ENCODE measurements around the gene RRAS2.
"Not testable (repeated sequence)": the region's sequence is repeated elsewhere in the genome, so short reads cannot be mapped to it uniquely, and the experiment has no call there.

Gene RRAS2

GRCh38 chr11:14371249-14371648 lies 12.3 kb upstream of the RRAS2 start:
- no peak for DNase-seq (ENCODE audit: low spot score)

- no peak for DNase-seq (ENCODE audit: low spot score)
These were observed 11.5 kb upstream of the RRAS2 start for GRCh38 chr11:14370496-14370895.

GRCh38 chr11:14369598-14369997 lies 10.6 kb upstream of the RRAS2 start:
- DNase-seq (ENCODE audit: low spot score): no peak

- peak; percentile 27 for DNase-seq (ENCODE audit: low spot score)
These were observed 8.0 kb upstream of the RRAS2 start for GRCh38 chr11:14366936-14367335.

GRCh38 chr11:14364322-14364721 lies 5.3 kb upstream of the RRAS2 start:
- no peak for DNase-seq (ENCODE audit: low spot score)

GRCh38 chr11:14362611-14363010 lies 3.6 kb upstream of the RRAS2 start:
- DNase-seq (ENCODE audit: low spot score): no peak

GRCh38 chr11:14361951-14362350 lies 3.0 kb upstream of the RRAS2 start:
- DNase-seq (ENCODE audit: low spot score): no peak

- no peak for DNase-seq (ENCODE audit: low spot score)
These were observed 2.0 kb upstream of the RRAS2 start for GRCh38 chr11:14360976-14361375.

- DNase-seq (ENCODE audit: low spot score): no peak
These were observed 583 bp upstream of the RRAS2 start for GRCh38 chr11:14359501-14360031.

GRCh38 chr11:14357881-14358728 lies 878 bp downstream of the RRAS2 start:
- DNase-seq (ENCODE audit: low spot score): peak; percentile 39

- DNase-seq (ENCODE audit: low spot score): no peak
These were observed 2.6 kb downstream of the RRAS2 start for GRCh38 chr11:14356342-14356741.

GRCh38 chr11:14354604-14355003 lies 4.4 kb downstream of the RRAS2 start:
- not testable (repeated sequence) for DNase-seq (ENCODE audit: low spot score)

- DNase-seq (ENCODE audit: low spot score): no peak
These were observed 8.2 kb downstream of the RRAS2 start for GRCh38 chr11:14350716-14351238.

GRCh38 chr11:14350215-14350614 lies 8.8 kb downstream of the RRAS2 start:
- DNase-seq (ENCODE audit: low spot score): no peak

- no peak for DNase-seq (ENCODE audit: low spot score)
These were observed 11.0 kb downstream of the RRAS2 start for GRCh38 chr11:14347991-14348390.

- DNase-seq (ENCODE audit: low spot score): no peak
These were observed 11.5 kb downstream of the RRAS2 start for GRCh38 chr11:14347494-14347893.

GRCh38 chr11:14346303-14346955 lies 12.6 kb downstream of the RRAS2 start:
- no peak for DNase-seq (ENCODE audit: low spot score)

GRCh38 chr11:14345668-14346067 lies 13.3 kb downstream of the RRAS2 start:
- no peak for DNase-seq (ENCODE audit: low spot score)

- not testable (repeated sequence) for DNase-seq (ENCODE audit: low spot score)
These were observed 14.0 kb downstream of the RRAS2 start for GRCh38 chr11:14345016-14345415.

- DNase-seq (ENCODE audit: low spot score): no peak
These were observed 16.1 kb downstream of the RRAS2 start for GRCh38 chr11:14342906-14343305.

- no peak for DNase-seq (ENCODE audit: low spot score)
These were observed 17.0 kb downstream of the RRAS2 start for GRCh38 chr11:14341968-14342367.

GRCh38 chr11:14340721-14341120 lies 18.3 kb downstream of the RRAS2 start:
- no peak for DNase-seq (ENCODE audit: low spot score)

GRCh38 chr11:14339356-14339755 lies 19.6 kb downstream of the RRAS2 start:
- DNase-seq (ENCODE audit: low spot score): no peak

Data from CD4-positive, alpha-beta T cell treated with Interleukin-2 at 100 ng/mL for 4 hours (primary cell).